Umbilical cord (tissue), 2 donors: Measurements from ENCODE around the gene DDX10. TPM values are rescaled to one million over a fixed set of nuclear protein-coding genes. Genes with fewer than 3 reads are reported as not detected.
"Not testable (repeated sequence)": the region's sequence is repeated elsewhere in the genome, so short reads cannot be mapped to it uniquely, and the experiment has no call there.

Experiments used
- DNase-seq: peaks from one replicate; pipeline ENCODE4 v3.0.0-alpha.2; 2015; ENCODE audit warnings: low spot score
- total RNA-seq: library from RNA; depleted of rRNA; stranded (reverse); fragments of >200 nt; gene quantifications from one replicate; pipeline ENCODE4 v1.2.3, GENCODE V29; 2014; ENCODE audit warnings: low replicate concordance; ENCODE audit not compliant: insufficient read depth

DDX10 gene
- total RNA-seq, 1 donor from 2014 or later, result 35.9 TPM

DNA sequence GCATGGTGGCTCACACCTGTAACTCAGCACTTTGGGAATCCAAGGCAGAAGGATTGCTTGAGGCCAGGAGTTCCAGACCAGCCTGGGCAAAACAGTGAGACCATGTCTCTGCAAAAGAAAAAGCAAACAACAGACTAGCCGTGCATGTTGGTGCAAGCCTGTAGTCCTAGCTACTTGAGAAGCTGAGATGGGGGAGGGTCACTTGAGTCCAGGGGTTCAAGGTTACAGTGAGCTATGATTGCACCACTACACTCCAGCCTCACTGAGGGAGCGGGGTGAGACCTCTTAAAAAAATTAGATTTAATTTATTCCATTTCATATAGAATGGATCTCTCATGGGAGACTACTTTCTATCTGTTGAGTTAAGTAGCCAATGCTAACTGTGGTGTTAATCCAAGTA is 50.4 kb downstream of the DDX10 start:
- no peak for DNase-seq

DNA sequence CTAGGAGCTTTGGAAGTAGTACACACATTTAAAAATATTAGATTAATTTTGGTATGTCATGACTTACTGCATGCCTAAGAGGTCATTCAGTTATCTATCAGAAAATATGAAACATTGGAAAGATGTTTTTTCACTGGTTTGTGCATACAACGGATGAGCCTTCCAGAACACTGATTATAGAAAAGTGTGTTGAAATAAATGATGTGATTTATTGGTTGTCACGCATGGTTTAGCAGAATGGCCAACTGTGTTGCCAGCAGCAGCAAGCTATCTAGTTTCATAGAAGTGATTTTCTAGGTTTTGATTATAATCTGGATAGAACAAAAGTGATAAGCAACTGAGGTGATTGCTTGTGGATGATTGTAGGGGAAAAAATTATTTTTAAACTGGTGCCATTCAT is 53.6 kb downstream of the DDX10 start:
- no peak for DNase-seq

DNA sequence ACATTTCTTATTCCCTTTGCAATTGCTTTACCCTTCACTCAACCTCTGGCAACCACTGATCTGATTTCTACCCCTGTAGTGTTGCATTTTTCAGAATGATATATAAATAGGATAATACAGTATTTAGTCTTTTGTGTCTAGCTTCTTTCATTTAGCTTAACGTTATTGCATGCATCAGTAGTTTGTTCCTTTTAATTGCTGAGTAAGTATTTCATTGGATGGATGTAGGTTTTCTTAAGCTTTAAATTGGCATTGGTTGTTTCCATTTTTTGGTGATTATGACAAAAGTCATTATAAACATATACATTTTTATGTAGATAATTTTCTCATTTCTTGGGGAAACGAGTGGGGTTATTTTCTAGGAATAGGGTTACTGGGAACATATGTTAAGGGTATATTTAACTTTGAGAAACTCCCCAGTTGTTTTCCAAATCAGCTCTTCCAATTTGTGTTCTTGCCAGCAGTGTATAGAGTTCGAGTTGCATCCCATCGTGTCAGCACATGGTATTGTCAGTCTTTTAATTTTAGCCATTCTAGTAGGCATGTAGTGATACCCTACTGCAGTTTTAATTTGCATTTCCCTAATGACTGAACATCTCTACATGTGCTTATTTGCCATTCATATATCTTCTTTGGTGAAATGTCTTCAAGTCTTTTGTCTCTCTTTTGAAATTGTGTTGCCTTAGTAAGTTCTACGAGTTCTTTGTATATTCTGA is 60.3 kb downstream of the DDX10 start:
- no peak for DNase-seq

DNA sequence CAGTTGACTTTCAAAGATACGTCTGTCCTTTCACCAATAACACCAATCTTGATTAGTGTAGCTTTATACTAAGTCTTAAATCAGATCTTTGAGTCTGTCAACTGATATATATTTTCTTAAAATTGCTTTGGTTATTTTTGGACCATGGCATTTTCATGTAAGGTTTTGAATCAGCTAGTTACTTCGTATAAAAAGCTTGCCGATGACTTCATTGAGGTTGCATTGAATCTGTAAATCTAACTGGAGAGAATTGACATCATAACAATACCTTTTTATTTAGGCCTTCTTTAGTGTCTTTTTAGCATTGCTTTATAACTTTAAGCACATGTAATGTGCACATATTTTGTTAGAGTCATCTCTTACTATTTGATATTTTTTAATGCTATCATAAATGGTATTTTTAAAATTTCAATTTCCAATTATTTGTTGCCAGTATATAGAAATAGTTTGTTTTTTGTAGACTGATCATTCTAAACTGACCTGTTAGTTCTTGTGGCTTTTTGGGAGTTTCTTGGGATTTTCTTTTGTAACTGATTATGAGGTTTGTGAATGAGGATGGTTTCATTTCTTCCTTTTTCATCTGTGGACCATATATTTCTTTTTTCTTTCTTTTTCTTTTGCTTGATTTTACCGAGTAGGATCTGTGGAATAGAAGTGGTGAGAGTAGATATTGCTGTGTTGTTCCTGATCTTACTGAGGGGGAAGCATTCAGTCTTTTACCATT is 61.4 kb downstream of the DDX10 start:
- no peak for DNase-seq

DNA sequence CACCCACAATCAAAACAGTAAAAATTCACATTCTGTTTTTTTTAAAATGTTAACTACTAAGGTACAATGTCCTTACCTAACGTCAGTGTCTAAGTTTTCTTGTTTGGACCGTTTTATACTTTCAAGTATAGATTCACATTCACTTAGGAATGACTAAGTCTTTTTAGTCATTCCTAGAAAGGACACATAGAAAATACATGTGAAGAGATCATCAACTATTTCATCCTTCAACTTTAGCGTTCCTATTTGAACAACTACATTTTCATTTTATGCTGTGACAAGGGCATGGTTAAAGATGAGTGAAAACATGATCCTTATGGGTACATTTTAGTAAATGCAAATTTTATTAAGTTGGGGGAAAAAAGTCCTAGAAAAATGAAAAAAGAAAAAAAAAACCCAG is 62.8 kb downstream of the DDX10 start:
- DNase-seq, result no peak

DNA sequence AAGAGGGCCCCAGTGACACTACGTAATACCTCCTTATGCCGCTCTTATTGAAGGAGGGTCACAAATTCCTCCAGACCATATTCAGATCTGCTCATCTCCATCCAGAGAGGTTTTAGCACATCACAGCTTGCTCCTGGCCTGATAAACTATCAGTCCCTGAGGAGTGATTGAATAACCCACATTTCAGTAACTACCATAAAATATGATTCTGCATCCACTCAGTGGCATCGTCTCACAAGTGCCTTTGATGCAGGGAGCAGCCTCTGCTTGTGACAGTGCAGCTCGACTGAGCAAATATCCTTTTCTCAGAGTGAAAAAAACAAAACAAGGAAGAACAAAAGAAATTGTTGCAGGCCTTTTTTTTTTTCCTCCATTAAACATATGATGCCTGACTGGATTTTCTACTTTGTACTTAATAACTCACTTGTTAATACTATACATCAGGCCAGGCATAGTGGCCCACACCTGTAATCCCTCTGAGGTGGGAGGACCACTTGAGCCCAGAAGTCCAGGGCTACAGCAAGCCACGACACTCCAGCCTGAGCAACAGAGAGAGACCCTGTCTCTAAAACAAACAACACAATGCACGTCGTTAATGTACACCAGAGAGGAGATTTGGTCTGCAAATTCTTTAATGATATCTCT is 64.5 kb downstream of the DDX10 start:
- DNase-seq, result no peak

GRCh38 chr11:108732395-108732794 is 67.5 kb downstream of the DDX10 start:
- no peak for DNase-seq

DNA sequence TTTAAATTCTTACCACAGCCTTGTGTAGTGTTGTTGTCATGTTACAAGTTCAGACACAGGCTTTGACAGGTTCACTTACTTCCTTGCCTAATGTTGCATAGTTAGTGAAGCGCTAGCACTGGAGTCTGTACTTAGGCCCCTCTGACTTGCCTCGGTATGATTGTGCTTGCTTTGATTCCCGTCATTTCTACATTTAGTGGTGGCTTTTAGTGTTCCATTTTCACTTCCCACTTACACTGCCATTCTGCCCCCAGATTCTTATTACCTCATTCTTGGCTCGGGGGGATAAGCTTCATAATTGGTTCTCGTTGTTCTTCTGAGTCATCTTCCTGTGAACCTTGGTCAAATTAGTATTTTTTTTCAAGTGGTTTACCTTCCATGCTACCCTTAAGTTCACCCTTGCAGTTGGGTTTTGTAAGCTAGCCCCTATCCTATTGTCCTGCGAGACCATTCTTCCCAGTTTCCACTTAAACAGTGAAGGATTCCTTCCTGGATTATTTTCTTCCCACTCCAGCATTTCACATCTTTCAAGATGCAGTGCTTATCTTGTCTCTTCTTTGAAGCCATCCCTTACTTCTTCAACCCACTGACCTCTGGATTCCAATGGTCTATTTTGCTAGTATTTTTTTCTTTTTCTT is 68.7 kb downstream of the DDX10 start:
- DNase-seq, result no peak

- no peak for DNase-seq
These were observed 69.4 kb downstream of the DDX10 start for GRCh38 chr11:108734283-108734682.

DNA sequence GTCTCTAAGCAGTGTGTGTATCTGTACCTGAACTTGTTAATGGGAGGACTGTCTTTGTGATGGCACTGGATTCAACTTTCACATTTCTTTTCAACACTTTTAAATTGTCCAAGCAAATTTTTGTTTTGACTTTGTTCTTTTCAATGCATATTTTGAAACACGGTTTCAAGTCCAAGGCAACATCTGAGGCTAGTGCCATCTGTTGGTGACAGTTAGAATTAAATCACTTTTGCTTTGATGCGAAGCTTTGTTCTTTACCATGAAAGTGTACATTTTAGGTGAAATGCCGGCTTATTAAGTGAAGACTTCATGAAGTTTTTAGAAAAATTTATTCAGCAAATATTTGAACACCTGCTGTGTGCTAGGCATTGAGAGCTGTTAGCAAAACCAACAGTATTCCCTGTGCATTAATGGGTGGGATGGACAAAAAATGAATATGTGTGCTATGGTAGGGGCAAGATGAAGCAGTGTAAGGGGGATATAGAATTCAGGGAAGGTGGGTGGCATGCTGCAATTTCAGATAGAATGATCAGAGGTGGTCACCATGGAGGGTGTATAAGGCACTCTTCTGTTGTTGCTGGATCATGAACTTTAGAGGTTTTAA is 70.2 kb downstream of the DDX10 start:
- no peak for DNase-seq

GRCh38 chr11:108740132-108740531 is 75.3 kb downstream of the DDX10 start:
- DNase-seq, result not testable (repeated sequence)

GRCh38 chr11:108743851-108744250 is 79.0 kb downstream of the DDX10 start:
- no peak for DNase-seq

DNA sequence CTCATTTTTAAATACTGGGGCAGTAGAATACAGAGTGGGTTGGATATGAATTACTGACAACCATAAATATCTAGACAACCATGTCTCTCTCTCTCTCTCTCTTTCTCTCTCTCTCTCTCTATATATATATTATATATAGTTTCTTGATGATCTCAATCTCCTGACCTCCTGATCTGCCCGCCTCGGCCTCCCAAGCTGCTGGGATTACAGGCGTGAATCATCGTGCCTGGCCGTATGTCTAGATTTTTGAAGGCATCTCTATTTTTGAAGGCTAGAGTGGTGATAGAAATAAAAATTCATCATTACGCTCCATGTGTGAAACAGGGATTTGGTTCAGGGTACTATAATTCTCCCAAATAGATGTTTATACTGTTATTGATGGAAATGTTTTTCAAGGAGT is 84.1 kb downstream of the DDX10 start:
- no peak for DNase-seq

GRCh38 chr11:108751444-108751843 is 86.6 kb downstream of the DDX10 start:
- no peak for DNase-seq

DNA sequence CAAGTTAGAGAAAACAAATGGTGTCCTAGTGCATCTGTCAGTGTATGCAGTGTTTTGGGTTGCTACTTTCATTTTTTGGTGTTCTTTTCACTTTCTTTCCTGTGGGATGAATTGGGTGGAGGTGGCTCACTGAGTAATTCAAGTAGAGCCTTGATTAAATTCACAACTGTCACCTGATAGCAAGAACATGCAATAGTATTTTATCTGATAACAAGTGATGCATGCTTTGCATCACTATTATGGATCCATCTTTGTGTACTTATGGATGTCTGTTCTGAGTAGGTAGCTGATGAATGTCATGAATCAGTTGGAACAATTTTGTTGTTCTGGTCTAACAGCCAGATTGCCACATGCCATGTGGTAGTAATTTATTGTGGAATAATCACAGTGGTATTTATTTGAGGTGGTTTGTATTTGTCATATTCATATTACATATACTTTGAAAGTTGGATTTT is 87.5 kb downstream of the DDX10 start:
- no peak for DNase-seq

DNA sequence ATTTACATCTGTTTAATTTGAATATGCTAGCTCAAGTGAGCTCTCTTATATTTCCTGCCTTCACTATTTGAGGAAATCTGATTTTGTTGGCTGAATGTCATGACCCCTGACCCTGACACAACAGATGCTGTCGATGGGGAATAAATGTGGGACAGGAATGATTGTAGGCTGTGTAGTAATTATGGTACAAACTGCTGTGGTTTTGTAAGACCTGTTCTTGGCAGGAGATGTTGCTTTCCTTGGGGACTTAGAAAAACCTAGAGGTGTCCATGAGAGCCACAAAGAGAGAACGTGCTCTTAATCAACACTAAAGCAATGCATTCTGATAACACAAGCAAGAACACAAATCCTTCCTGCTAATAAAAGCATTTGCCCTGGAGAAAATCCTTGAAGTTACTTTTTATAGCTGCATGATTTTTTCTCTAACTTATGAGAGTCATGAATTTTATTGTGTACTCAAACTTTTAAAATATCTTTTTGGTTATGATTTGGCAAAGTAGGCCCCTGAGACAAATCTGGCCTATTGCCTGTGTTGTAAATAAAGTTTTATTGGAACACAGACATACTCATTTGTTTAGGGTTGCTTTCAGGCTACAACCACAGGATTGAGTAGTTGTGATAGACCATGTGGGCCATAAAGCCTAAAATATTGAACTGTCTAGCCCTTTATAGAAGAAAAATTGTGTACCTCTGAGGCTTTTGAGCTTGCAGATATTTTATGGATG is 90.2 kb downstream of the DDX10 start:
- DNase-seq, result no peak

- DNase-seq, result no peak
These were observed 92.8 kb downstream of the DDX10 start for GRCh38 chr11:108757630-108758029.

DNA sequence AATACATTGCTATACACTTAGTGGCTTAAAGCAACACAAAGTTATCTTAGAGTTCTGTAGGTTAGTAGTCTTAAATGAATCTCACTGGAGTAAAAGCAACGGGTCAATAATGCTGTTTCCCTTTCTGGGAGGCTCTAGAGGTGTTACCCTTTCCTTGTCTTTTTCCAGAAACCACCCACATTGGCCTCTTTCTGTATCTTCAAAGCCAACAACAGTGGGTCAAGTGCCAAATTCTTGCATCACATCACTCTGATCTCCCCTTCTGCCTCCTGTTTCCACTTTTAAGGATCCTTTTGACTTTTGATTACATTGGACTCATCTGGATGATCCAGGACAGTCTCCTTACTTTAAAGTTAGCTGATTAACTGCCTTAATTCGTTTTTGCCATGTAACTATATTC is 93.6 kb downstream of the DDX10 start:
- no peak for DNase-seq

DNA sequence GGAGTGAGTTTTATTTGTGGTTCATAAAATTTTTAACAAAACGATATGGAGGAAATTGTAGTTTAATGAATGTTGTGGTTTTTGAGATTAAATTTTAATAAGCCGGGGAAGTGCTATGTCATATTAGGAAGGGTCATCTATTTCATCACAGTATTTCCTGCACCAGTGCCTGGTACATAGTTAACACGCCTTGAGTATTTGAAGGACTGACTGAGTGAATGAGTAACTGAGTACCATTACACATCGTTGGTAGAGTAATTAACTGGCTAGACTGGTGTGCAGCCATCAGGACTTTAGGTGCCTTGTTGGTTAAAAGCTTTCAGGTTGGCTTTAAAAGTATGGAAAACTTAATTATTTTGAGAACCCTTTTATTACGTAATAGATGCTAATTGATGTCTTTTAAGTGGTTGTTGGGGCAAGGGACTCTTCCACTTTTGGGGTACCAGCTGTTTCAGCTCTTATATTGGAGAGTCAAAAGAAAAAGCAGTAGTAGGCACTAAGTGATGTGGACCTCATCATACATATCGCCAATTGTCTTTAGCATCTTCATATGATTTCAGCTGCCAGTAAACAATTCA is 101.8 kb downstream of the DDX10 start:
- DNase-seq, result no peak

DNA sequence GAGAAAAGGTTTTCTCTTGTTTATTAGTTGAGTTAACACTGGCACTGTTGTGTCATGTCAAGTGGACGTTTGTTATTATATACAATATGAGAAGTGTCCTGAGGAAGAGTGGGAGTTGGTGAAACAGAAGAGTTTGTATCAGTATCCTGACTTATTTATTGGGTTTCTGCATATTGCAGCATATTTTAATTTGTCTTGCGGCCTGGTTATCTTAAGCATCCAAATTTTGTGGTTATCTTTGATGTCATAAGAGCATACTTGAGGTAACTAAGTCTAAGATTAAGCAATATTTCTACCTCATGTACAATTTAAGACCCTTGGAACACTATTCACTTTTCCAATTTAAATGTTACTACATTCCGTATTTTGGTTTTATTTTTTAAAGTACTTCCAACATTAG is 103.5 kb downstream of the DDX10 start:
- DNase-seq, result no peak

GRCh38 chr11:108768964-108769363 is 104.1 kb downstream of the DDX10 start:
- DNase-seq, result no peak
